SIG-M5 (cell line): ENCODE measurements around the gene ATPAF1.
"Not testable (repeated sequence)": the region's sequence is repeated elsewhere in the genome, so short reads cannot be mapped to it uniquely, and the experiment has no call there.

Experiments used
- DNase-seq: peaks from one replicate; lab custom pipeline; 2025; lab: John Stamatoyannopoulos, UW

ATPAF1 gene

DNA sequence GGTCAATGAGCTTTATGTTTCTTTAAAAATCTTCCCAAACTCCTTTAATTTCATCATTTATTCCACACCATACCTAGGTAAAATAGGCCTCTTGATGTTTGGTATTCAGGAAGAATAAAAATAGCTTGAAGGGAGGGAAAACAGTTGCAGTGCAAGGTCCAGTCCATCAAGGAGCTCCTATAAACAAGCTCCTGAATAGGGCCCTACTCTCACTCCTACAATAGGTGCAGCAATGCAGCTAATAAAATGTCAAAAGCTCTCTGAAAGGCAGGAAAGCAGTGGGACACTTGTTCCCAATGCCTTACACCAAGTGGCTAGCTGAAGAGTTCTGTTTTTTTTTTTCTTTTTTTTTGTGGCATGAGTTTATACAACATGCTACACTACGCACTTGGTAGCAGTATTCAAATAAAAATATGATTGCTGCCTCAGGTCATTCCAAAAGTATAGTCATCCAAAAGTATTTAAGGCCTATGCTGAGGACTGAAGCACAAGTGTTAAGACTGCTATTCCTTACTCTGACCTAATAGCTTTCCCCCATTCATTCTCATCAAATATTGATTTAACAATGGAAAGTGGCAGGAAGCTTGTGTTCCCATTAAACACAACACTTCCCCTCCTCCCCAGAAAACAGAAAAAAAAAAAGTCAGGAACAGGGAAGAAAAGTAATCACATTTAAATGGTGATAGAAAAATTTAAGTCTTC is 13.3 kb upstream of the ATPAF1 start:
- DNase-seq, result no peak

DNA sequence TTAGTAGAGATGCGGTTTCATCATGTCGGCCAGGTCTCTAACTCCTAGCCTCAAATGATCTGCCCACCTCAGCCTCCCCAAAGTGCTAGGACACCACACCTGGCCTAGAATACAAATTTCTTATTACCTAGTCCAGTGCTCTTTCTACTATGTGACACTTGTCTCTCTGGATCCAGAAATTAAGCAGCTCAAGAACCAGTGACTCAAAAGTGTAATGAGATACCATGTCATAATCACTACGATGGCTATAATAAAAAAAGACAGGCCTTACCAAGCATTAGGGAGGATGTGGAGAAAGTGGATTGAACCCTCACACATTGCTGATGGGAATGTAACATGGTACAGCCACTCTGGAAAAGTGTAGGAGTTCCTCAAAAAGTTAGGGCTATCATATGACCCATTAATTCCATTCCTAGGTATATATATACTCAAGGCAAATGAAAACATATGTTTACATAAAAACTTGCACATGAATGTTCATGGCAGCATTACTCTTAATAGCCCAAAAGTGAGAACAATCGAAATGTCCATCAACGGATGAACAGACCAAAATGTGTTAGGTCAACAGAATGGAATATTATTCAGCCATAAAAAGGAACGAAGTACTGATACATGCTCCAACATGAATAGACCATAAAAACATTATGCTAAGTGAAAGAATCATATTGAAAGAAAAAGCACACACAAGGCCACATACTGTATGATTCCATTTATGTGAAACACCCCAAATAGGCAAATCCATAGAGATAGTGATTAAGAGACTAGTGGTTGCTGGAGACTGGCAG is 11.8 kb upstream of the ATPAF1 start:
- no peak for DNase-seq

DNA sequence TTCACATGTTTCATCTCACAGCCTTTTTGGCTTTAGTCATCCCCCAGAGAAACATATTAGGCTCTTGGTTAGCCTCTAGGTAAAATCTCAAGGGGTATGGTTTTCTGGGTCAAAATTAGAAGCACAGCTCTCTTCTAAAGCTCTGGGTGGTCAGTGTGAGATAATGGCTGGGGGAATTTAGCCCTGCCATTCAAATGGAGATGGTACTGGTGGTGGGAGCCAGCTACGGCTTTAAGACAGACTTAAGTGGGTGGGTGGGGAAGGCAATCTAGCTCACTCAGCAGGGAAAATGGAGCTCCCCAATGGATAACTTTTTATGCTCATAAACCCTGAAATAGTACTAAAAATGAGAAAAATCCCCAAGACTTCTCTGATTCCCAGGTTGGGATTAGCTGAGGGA is 9.2 kb upstream of the ATPAF1 start:
- no peak for DNase-seq

GRCh38 chr1:46676531-46676930 is 8.4 kb upstream of the ATPAF1 start:
- DNase-seq, result no peak

DNA sequence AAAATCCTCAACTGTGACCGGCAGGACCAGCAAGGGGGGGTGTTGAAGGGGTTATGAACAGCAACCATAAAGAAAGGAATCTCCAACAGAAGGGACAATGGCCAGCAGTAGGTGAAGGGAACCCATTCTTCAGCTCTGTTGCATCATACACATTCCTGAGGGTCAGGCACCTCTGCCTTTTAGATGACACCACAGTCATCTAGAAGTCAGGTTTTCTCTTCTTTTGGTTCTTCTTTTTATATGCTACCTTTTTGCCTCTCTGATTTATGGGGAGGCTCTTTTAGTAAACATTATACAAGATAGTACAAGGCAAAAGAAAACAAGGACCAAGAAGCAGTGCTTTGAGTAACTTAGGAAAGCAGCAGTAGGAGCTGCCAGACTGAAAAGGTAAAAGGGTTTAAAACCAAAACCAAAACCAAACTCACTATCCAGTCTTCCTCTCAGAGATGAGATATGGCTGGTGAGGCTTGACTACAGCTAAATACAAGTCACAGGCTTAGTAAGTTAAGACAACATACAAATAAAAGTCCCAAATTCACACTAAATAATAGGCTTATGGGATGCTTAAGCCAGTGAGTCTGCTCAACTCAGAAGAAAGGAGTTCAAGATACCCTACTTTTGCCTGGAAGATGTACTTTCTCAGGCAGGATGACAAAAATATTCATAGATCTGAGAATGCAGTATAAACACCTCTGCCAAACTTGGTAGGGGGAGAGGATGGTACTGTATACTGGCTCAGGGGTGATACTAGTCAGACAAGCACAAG is 7.6 kb upstream of the ATPAF1 start:
- no peak for DNase-seq

- DNase-seq, result no peak
Observed at GRCh38 chr1:46673749-46674182, 5.6 kb upstream of the ATPAF1 start.

DNA sequence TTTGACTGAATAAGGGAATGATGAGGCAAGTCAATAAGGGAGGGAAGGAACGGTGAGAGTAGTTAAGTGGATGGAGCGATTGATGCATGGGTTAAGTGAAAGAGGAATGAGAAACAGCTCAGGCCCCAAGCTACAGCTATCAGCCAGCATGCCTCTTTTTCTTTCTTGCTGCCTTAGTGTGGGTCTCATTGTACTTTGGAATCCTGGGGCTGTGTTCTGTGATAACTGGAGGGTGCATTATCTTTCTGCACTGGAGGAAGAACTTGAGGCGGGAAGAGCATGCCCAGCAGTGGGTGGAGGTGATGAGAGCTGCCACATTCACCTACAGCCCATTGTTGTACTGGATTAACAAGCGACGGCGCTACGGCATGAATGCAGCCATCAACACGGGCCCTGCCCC is 4.5 kb upstream of the ATPAF1 start:
- DNase-seq, result no peak

DNA sequence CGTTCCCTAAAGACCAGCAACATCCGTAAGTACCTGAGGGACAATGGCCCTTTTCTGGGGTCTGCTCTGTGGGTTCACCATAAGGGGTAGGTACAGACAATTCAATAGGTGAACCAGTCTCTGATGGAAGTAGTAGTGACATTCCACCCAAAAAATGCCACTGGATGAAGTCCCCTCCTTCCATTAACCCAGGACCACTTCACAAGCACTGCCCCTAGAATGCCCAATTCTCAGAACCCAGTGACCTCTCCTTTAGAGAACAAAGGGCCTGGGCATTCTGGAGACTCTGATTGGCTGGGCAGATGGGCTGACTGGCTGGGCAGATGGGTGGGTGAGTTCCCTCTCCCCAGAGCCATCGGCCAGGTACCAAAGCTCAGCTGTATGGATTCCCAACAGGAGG is 3.4 kb upstream of the ATPAF1 start, which contains the start of gene TEX38:
TSS of gene TEX38 (plus strand) at position 301 of the 400 bp plus-strand sequence. CDS start at position 382, 81 bp downstream.
- no peak for DNase-seq

DNA sequence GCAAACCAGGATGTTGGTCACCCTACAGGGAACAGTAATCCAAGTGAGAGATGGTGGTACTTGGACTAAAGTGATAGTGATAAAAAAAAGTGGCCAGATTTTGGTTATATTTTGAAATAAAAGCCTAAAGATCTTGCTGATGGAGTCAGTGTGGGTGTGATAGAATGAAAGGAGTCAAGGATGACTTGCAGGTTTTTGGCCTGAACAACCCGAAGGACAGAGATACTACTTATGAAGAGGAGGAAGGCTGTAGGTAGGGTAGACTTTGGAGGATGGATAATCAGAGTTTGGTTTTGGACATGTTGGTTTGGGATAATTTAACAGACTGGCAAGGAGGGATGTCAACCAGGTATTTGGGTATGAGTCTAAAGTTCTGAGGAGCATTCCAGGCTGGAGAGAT is 2.0 kb upstream of the ATPAF1 start:
- no peak for DNase-seq

DNA sequence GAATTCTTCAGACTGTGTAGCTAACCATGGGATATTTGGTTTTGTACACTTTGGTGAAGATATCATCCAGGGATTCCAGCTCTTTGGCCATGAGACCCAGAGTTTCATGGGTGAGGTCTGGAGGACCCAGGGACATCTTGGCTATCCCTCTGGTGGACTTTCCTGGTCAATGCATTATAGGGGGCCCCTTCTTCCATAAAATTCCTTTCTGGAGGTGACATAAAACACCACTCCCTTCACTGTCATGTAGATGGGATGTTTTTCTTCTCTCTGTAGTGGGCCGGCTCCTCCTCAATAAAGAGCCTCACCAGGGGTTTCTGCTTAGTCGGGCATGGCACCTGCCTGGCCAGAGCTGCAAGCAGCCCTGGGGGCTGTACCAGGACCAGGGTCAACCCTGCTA is 2.2 kb downstream of the ATPAF1 start:
- no peak for DNase-seq

- not testable (repeated sequence) for DNase-seq
Observed at GRCh38 chr1:46662919-46663318, 5.2 kb downstream of the ATPAF1 start.

DNA sequence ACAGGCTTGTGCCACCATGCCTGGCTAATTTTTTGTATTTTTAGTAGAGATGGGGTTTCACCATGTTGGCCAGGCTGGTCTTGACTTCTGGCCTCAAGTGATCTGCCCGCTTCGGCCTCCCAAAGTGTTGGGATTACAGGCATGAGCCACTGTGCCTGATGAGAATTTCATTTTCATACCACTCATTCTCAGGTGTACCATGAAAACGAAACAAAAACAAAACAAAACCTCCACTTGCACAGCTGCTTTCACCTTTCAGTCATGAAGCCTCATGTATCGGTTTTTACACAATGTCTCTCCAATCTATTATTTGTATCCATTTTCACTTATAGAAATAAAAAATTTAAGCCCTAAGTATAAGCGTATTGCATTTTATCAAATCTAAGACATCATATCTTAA is 8.0 kb downstream of the ATPAF1 start:
- not testable (repeated sequence) for DNase-seq

DNA sequence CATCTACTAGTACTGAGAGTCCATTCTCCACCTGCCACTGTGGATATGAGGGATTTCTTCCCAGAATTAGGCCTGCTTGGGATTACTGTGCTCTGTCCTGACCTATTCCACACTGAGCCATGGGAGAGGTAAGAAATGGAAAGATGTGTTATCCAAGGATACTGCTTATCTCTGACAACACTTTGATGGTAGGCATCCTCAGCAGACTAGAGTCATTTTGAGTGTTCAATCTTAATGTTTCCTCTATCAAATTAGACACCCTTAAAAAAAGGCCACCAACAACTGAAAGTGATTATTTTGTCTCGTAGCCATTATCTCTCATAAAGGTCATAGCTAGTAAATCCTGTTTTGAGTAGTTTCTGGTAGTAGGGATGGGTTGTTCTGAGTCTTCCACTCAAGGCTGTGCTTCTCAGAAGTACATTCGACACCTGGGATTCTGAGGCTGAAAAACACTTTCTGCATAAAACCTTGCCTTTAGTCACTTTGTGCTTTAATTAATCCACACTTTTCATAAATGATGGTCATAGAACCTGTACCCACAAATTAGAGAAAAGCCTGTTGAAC is 8.8 kb downstream of the ATPAF1 start:
- DNase-seq, result no peak

- no peak for DNase-seq
Observed at GRCh38 chr1:46657775-46658174, 10.4 kb downstream of the ATPAF1 start.

- DNase-seq, result no peak
Observed at GRCh38 chr1:46656643-46657042, 11.5 kb downstream of the ATPAF1 start.

- no peak for DNase-seq
Observed at GRCh38 chr1:46655848-46656247, 12.3 kb downstream of the ATPAF1 start.

GRCh38 chr1:46654698-46655097 is 13.5 kb downstream of the ATPAF1 start:
- not testable (repeated sequence) for DNase-seq

GRCh38 chr1:46654012-46654411 is 14.2 kb downstream of the ATPAF1 start:
- no peak for DNase-seq

DNA sequence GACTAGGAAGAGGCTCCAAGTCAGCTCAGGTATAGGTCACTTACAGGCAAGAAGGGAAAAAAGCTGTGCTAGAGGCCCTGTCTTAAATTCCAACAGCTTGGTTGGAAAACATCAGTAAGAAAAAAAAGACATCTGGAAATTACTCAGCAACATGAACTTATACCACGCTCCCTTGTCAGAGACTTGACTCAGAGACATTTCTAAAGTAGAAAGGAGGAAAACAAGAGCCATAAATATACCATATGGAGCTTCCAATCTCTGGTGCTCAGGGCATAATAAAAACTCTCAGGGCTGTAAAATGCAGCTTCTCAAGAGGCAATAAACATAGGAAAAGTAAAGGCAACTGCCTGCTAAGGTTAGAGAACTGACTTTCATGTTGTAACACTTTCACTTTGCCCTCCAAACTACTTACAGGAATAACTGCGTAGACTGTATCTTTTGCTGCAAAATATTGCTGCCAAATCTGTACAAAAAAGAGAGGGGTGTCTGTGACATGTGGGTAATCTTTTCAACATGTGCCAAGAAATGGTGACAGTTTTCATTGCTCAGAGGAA is 14.7 kb downstream of the ATPAF1 start:
- DNase-seq, result no peak

- DNase-seq, result no peak
Observed at GRCh38 chr1:46652321-46653100, 15.7 kb downstream of the ATPAF1 start.

DNA sequence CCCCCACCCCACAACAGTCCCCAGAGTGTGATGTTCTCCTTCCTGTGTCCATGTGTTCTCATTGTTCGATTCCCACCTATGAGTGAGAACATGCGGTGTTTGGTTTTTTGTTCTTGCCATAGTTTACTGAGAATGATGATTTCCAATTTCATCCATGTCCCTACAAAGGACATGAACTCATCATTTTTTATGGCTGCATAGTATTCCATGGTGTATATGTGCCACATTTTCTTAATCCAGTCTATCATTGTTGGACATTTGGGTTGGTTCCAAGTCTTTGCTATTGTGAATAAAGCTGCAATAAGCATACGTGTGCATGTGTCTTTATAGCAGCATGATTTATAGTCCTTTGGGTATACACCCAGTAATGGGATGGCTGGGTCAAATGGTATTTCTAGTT is 17.0 kb downstream of the ATPAF1 start:
- not testable (repeated sequence) for DNase-seq
